Mucosa of rectum (tissue), 2 donors: ENCODE data around the gene FHL3.
"Not testable (repeated sequence)": the region's sequence is repeated elsewhere in the genome, so short reads cannot be mapped to it uniquely, and the experiment has no call there.

Experiments used
- H3K27ac ChIP-seq, 2 donors: one replicate each; pipeline ENCODE4 v1.7.0; 2013; ENCODE audit warnings: inconsistent platforms in 2 of 2, low read depth in 2 of 2, low read length in 2 of 2
- H3K27me3 ChIP-seq, 2 donors: one replicate each; pipeline ENCODE4 v1.7.0; 2013; ENCODE audit warnings: low read length in 2 of 2; ENCODE audit not compliant: control insufficient read depth in 2 of 2, insufficient read depth in 2 of 2
- H3K36me3 ChIP-seq, 2 donors: one replicate each; pipeline ENCODE4 v1.7.0; 2013; ENCODE audit warnings: low read length in 2 of 2; ENCODE audit not compliant: control insufficient read depth in 2 of 2, insufficient read depth in 2 of 2
- H3K4me1 ChIP-seq, 2 donors: one replicate each; pipeline ENCODE4 v1.7.0; 2013; ENCODE audit warnings: low read length in 2 of 2, mild to moderate bottlenecking in 1 of 2; ENCODE audit not compliant: control insufficient read depth in 2 of 2, insufficient read depth in 2 of 2
- H3K4me3 ChIP-seq, 2 donors: one replicate each; pipeline ENCODE4 v1.7.0; 2013; ENCODE audit warnings: low read length in 2 of 2
- H3K9ac ChIP-seq, 2 donors: one replicate each; pipeline ENCODE4 v1.7.0; 2013; ENCODE audit warnings: low read length in 2 of 2, low read depth in 1 of 2, mild to moderate bottlenecking in 1 of 2
- H3K9me3 ChIP-seq, 2 donors: one replicate each; pipeline ENCODE4 v1.7.0; 2013; ENCODE audit warnings: low read length in 2 of 2; ENCODE audit not compliant: control insufficient read depth in 2 of 2
- donor health status: healthy.
- donor health status: Normal muscosa, but diverticular disease.

Gene FHL3

GRCh38 chr1:38032992-38033391, 27.7 kb upstream of the FHL3 start:
- not testable (repeated sequence) for H3K27ac ChIP-seq, H3K36me3 ChIP-seq, H3K9ac ChIP-seq, H3K9me3 ChIP-seq, H3K4me3 ChIP-seq, H3K27me3 ChIP-seq
- H3K4me1 ChIP-seq: peaks cover 10 to 13% of the 10 kb centered on the region in 2 donors

DNA sequence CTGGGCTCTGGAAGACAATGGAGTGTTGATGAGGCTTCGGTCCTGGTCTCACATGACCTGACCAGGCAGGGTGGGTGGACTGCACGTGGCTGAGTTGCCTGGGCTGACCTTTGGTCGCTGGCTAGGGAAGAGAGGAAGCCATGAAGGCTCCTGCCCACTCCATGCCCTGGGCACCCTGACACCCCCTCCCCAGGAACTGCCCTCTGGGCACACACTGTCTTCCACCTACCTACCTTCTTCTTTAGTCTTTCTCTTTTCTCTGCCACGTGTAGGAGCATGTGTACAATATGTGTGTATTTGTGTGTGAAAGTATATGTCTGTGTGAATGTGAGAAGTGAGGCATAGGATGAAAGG, 26.2 kb upstream of the FHL3 start:
- Histone ChIP-seq H3K36me3 (no peaks in the 10 kb centered on the region), H3K27me3 (peaks cover 0 to 4% of the 10 kb centered on the region in 2 donors), H3K4me1 (peaks cover 10 to 13% of the 10 kb centered on the region in 2 donors), H3K4me3 (no peak overlapping the region), H3K9me3 (no peaks in the 10 kb centered on the region), H3K9ac (no peak overlapping the region), H3K27ac (no peak overlapping the region)

- Histone ChIP-seq H3K4me1 (peaks cover 10 to 13% of the 10 kb centered on the region in 2 donors), H3K9me3 (no peaks in the 10 kb centered on the region), H3K27ac (no peak overlapping the region), H3K4me3 (no peak overlapping the region), H3K36me3 (peaks cover under 1% of the 10 kb centered on the region in 2 donors), H3K9ac (no peak overlapping the region), H3K27me3 (peaks cover 0 to 4% of the 10 kb centered on the region in 2 donors)
Measured at GRCh38 chr1:38030596-38031512, 25.5 kb upstream of the FHL3 start.

- peaks cover 10 to 13% of the 10 kb centered on the region in 2 donors for H3K4me1 ChIP-seq
- no peak overlapping the region for H3K4me3 ChIP-seq
- H3K9me3 ChIP-seq: no peaks in the 10 kb centered on the region
- peaks cover 0 to 4% of the 10 kb centered on the region in 2 donors for H3K27me3 ChIP-seq
- peak overlapping the region in 1 of 2 donors; percentile 16 for H3K27ac ChIP-seq
- peaks cover 10% of the 10 kb centered on the region in 2 donors for H3K36me3 ChIP-seq
- no peak overlapping the region for H3K9ac ChIP-seq
Measured at GRCh38 chr1:38029685-38030511, 24.6 kb upstream of the FHL3 start.

GRCh38 chr1:38029081-38029681, 23.9 kb upstream of the FHL3 start:
- Histone ChIP-seq H3K4me3 (no peak overlapping the region), H3K4me1 (peaks cover 10 to 13% of the 10 kb centered on the region in 2 donors), H3K27me3 (peaks cover 0 to 4% of the 10 kb centered on the region in 2 donors), H3K36me3 (peaks cover 12 to 13% of the 10 kb centered on the region in 2 donors), H3K9me3 (no peaks in the 10 kb centered on the region), H3K9ac (no peak overlapping the region), H3K27ac (no peak overlapping the region)

GRCh38 chr1:38028671-38029070, 23.4 kb upstream of the FHL3 start:
- H3K36me3 ChIP-seq: peaks cover 17 to 18% of the 10 kb centered on the region in 2 donors
- H3K27ac ChIP-seq: no peak overlapping the region

DNA sequence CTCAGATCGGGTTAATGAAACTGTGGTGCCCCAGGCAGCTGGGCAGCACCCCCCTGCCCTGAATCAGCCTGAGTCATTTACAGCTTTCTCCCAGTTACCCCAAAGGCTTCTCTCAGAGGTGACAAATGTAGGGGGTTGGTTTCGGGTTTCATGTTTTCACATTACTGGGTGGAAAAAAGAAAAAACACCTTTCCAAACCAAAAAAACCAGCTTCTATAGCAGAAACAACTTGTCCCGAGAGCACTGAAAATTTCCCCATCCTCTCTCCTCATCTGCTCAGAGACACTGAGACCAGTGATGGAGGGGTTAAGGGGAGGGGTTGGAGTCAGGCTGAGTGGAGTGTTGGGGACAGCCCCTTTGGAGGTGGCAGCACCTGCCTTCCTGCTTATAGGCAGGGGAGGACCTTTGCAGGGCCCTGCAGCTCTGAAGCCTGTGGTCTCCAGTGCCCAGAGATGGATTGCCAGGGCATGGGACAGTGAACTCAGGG, 22.8 kb upstream of the FHL3 start:
- Histone ChIP-seq H3K4me3 (no peak overlapping the region), H3K9me3 (no peaks in the 10 kb centered on the region), H3K9ac (no peak overlapping the region), H3K27me3 (peaks cover 0 to 4% of the 10 kb centered on the region in 2 donors), H3K4me1 (peaks cover 10 to 13% of the 10 kb centered on the region in 2 donors), H3K36me3 (peaks cover 20 to 23% of the 10 kb centered on the region in 2 donors), H3K27ac (no peak overlapping the region)

More at GRCh38 chr1:38028671-38029070, 23.4 kb upstream of the FHL3 start:
- peaks cover 10 to 13% of the 10 kb centered on the region in 2 donors for H3K4me1 ChIP-seq
- no peak overlapping the region for H3K4me3 ChIP-seq
- H3K27me3 ChIP-seq: peaks cover 0 to 4% of the 10 kb centered on the region in 2 donors
- H3K9me3 ChIP-seq: no peaks in the 10 kb centered on the region
- no peak overlapping the region for H3K9ac ChIP-seq

- H3K4me3 ChIP-seq: no peak overlapping the region
- H3K27me3 ChIP-seq: peaks cover 0 to 4% of the 10 kb centered on the region in 2 donors
- no peak overlapping the region for H3K27ac ChIP-seq
- H3K9me3 ChIP-seq: no peaks in the 10 kb centered on the region
- H3K4me1 ChIP-seq: peaks cover 10 to 13% of the 10 kb centered on the region in 2 donors
- peaks cover 27 to 30% of the 10 kb centered on the region in 2 donors for H3K36me3 ChIP-seq
- no peak overlapping the region for H3K9ac ChIP-seq
Measured at GRCh38 chr1:38027201-38028104, 22.1 kb upstream of the FHL3 start.

- peaks cover 10 to 13% of the 10 kb centered on the region in 2 donors for H3K4me1 ChIP-seq
- no peaks in the 10 kb centered on the region for H3K9me3 ChIP-seq
- H3K4me3 ChIP-seq: no peak overlapping the region
- no peak overlapping the region for H3K27ac ChIP-seq
- H3K36me3 ChIP-seq: peaks cover 34 to 38% of the 10 kb centered on the region in 2 donors
- H3K9ac ChIP-seq: no peak overlapping the region
- H3K27me3 ChIP-seq: peaks cover 0 to 4% of the 10 kb centered on the region in 2 donors
Measured at GRCh38 chr1:38026592-38027200, 21.4 kb upstream of the FHL3 start.
